T1000 (cell line): ENCODE measurements around the gene ZNF385C.
A peak's percentile ranks its signal among the peaks of the same experiment; 100 is the strongest.
"Not testable (repeated sequence)": the region's sequence is repeated elsewhere in the genome, so short reads cannot be mapped to it uniquely, and the experiment has no call there.

Source experiments
- DNase-seq: peaks from one replicate; lab custom pipeline; 2025; ENCODE audit warnings: mixed read lengths; lab: John Stamatoyannopoulos, UW

Gene ZNF385C, protein sequence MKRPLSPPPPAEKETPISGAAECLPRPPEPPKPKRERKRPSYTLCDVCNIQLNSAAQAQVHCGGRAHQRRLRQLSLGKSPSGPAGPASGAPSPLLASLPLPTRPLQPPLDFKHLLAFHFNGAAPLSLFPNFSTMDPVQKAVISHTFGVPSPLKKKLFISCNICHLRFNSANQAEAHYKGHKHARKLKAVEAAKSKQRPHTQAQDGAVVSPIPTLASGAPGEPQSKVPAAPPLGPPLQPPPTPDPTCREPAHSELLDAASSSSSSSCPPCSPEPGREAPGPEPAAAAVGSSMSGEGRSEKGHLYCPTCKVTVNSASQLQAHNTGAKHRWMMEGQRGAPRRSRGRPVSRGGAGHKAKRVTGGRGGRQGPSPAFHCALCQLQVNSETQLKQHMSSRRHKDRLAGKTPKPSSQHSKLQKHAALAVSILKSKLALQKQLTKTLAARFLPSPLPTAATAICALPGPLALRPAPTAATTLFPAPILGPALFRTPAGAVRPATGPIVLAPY

DNA sequence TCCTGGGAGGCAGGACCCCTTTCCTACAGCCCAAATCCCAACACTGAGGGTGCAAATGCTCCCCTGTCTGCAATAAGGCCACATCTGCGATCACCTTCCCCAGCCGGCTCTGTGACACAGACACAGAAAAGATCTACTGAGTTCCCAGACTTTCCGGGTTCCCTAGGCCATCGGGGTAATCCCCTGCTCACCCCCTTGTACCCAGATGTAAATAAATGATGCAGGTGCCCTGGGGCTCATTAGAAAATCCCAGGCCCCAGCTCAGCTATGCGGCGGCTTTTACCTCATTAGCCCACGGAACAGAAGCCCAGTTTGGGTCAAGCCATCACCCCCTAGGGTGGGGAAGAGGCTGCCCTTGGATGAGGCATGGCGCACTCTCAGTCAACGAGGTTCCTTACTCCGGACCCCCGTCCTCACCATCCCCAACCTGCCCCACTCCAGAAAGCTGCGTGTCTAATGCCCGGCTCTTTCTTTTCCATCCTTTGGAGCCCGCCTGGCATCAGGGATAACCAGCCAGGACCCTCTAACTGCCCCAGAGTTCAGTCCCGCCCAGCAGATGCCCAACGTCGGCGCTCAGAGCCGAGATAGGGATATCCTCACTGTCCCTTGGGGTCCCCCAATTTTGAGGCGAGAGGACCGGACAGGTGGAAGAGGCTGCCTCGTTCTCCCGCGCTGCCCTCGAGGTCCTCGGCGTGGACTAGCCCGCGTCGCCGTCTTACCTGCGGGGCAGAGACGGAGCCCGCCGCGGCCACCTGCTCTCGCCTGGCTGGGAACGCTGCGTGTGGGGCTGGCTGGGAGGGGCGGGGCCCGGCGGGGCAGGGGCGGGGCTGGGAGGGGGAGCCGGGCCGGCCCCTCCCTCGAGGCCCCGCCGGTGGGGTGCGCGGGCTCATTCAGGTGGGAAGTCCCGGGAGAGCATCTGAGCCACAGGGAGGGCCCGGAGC lies at the start of gene ZNF385C:
Gene ZNF385C (minus strand): TSS at position 783 of the 941 bp plus-strand sequence. CDS start 35,417 bp downstream, outside the sequence.
- no peak for DNase-seq

DNA sequence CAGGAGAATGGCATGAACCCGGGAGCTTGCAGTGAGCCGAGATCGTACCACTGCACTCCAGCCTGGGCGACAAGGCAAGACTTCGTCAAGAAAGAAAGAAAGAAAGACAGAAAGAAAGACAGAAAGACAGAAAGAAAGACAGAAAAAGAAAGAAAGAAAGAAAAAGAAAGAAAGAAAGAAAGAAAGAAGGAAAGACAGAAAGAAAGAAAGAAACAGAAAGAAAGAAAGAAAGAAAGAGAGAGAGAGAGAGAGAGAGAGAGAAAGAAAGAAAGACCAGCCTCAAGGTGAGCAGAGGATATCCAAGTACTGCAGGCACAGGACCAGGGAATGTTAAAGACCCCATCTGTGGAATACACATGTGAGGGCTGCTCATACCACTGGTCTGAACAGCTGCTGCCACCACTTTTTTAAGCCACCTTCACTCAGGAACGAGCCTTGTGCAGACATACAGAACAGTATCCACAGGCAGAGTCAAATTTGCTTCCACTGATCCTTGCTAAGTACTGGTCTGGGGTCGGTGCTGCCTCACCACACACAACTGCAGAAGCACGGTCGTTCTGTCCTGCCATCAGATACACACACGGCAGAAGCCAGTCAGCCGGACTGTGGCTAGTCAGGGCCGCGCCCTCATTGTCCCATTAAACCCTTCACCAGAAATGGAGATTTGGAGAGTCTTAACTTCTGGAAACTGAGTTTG lies 48.8 kb upstream of the ZNF385C start:
- no peak for DNase-seq

DNA sequence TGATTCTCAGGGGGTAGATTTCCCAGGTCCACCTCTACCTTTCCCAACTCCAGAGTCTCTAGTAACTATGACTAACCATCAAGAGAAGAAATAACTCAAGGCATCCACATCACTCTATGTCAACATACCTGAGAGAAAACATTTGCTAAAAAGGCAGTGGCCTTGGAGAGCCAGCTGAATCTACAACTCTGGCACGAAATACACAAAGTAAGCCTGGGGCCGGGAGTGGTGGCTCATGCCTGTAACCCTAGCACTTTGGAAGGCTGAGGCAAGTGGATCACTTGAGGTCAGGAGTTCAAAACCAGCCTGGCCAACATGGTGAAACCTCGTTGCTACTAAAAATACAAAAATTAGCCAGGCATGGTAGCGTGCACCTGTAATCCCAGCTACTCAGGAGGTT lies 44.9 kb upstream of the ZNF385C start:
- DNase-seq, result not testable (repeated sequence)

DNA sequence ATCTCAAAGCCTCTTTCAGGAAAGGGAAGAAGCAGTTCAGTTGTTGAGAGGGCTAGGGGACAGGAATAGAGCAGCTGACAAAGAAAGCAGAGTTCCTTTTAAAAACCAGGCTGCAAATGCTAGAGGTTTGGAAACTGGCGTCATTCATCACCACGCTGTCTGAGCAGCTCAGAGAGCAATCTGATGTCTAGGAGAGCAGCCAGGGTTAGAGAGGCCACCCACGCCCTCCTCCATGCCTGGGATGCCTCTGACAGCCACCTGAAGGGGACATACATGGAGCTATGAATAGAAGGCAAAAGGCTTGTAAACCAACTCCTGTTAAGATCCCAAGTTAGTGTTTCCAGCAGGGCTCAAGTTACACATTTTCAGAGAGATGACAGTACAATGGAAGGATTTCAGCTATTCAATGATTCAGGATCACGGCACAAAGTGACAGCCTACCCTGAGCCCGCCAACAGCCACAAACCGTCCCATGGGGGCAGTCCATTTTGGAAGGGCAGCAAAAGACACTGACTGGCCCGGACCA lies 44.2 kb upstream of the ZNF385C start:
- DNase-seq, result peak; percentile 58

DNA sequence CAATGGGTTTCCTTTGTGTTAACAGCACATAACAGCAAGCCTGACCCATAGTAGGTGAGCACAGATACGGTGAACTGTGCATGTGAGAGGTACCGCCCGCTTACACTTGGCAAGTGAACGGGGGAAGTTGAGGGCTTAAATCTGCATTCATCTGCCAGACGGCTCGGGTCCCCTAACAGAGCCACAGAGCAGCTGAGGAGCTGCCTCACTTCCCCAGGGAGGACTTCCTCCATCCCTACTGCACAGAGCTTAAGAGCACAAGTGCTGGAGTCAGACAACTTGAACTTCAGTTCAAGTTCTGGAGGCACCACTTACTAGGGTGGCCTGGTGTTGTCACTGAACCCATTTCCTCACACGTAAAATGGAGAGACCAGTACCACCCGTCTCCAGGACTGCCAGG lies 43.1 kb upstream of the ZNF385C start:
- no peak for DNase-seq

DNA sequence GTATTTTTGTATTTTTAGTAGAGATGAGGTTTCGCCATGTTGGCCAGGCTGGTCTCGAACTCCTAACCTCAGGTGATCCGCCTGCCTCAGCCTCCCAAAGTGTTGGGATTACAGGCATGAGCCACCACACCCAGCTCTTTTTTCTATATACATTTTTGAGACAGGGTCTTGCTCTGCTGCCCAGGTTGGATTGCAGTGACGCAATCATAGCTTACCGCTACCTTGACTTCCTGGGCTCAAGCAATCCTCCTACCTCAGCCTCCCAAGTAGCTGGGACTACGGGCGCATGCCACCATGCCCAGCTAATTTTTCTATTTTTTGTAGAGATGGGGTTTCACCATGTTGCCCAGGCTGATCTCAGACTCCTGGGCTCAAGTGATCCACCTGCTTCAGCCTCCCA lies 42.4 kb upstream of the ZNF385C start:
- not testable (repeated sequence) for DNase-seq

DNA sequence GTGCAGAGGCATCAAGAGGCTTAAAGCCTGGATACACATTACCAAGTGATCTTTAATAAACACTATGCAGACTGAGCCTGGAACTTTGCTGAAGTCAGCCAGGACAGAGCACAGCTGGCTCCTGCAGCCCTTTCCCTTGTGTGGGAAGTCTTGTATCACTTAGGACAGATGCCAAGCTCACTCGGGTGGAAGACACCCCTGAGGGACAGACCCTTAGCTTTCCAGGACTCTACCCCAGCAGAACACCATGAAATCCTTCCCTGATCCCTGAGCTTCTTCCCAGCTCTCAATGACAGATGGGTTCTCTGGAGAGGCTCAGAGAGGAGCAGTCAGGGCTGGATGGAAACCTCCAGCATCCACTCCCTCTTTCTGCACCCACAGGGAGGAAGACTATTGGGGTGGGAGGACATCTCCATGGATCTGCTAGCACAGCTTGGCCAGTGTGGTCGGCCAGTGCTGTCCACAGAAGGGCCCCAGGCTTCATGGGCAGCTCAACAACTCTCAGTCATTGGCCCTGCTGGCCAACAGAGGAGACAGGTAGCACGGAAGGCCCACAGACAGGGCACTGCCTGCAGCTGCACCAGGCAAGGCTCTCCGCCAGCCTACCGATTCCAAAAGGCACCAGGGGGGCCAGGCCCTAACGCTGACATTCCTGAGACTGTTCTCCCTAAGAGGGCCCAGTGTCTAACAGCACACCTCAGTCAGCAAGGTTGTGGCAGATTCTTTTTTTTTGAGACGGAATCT lies 40.6 kb upstream of the ZNF385C start:
- no peak for DNase-seq

DNA sequence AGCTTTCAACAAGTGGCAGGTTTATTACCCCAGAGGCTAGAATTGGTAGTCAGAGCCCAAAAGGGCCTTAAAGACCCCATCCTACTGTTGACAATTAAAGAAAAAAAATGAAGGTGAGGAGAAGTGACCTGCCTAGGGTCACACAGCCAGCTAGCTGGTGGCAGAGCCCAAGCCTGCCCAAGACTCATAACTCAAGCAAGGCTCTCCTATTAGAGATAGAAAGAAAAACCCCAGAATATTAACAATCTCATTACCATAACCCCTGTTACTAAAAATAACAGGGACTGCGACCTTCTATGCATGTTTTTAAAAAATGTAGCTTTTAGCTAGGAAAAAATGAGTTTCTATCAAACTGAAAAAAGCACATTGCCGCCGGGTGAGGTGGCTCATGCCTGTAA lies 38.4 kb upstream of the ZNF385C start:
- DNase-seq, result no peak

DNA sequence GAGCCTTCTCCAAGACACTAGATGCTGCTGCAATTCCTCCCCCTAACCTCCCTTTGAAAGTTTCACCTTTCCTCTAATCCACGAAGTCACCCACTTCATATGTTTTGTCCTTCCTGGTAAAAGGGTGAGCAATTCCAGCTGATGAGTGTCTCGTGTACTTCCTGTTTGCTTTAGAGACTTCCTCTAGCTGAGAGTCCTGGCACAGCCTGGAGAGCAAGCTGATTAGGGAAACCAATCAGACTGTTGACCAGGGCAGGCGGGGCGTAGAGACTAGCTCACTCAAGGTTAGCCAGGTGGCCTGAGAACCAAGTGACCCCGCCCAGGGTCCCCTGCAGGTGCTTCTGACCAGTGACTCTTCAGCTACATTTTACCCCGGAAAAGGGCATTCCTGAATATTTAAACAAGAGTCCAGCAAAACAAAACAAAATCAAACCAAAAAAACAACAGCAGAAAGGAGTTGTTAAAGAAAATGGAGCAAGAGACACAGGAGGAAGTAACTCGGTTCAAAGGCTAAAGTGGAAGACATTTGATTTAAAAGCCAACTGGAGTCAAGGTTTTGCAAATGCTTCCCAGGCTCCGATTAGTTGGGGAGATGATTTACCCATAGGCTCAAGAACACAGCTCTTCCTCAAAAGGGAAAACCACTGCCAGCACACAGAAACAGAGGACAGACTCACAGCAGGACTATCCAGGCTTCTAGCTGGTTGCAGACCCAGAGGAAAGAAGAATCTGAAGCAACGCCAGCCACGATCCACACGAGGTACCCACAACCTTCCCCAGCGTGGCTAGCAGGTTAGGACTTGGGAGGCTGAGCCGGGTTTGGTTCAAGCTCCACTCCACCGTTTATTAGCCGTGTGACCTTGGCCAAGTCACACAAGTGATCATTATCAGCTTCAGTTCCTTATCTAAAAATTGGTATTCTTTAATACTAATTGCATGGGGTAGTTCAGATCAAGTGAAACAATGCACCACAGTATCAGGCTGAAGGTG lies 37.7 kb upstream of the ZNF385C start:
- no peak for DNase-seq

DNA sequence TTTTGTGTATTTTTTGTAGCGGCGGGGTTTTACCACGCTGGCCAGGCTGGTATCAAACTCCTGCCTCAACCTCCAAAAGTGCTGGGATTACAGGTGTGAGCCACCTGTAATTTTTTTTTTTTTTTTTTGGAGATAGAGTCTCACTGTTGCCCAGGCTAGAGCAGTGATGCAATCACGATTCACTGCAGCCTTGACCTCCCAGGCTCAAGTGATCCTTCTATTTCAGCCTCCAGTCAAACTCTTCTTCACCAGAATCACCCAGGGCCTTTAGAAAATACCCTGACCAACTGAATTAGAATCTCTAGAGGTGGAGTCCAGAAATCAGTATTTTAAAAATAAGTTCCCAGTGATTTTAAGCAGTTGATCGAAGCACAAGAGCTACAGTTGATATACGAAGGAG lies 36.9 kb upstream of the ZNF385C start:
- no peak for DNase-seq

DNA sequence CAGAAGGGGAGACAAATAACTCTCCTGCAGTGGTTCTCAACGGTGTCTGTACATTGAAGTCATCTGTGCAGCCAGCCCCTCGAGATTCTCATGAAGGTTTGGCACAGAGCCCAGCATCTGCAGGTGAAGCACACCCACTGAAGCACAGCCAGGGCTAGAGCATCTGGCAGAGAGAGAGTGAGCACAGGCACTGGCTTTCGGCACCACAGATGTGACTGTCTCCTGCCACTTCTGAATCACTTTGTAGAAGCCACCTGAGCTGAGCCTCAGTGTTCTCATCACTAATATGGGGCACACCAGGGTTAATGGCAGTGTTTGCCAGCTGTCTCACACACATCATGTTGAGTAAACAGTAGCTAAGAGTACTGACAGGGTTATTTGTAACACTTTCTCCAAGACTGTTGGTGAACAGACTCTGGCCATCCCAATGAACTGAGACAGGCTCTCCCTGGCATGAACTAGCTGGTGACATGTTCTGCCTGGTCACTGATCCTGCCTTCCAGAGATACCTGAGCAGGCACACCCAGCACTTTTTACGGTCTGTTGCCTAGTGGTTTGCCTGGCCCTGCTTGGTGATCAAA lies 35.3 kb upstream of the ZNF385C start:
- DNase-seq, result no peak

DNA sequence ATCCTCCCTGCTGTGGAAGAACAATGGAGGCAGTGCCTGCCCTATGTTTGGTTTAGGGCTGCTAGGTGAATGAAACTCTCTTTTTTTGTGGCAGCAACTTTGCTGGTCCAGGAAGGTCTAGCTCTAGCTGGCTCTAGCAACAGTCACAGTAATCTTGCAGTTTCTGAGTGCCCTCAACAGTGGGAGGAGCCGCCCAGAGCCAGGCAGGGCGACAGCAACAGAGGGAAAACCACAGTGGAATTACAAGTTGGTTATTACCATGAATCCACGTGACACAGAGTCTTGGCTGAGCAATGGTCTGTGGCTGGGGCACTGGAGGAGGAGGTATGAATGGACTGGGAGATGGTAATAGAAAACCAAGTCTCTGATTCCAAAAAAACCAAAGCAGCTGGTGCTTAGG lies 34.7 kb upstream of the ZNF385C start:
- DNase-seq, result no peak

DNA sequence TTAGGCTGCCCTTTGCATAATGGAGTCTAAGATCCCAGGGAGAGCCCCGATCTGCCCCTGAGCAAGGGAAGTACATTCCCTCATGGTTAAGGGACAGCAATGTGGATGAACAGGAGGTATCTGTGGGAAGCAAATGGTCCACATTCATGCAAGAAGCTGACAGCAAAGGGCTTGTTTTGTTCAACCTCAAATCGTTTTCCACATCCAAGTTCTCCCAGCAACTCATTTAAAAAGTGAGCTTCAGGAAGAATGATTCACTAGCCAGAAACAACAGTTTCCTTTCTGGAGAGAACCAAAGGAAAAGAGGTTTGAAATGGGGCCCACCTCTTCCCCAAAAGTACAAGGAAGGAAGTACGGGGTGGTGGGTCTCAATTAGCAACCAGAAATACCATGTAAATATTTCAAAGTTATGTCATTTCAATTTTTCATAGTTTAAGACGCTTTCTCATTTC lies 33.7 kb upstream of the ZNF385C start:
- DNase-seq, result no peak

DNA sequence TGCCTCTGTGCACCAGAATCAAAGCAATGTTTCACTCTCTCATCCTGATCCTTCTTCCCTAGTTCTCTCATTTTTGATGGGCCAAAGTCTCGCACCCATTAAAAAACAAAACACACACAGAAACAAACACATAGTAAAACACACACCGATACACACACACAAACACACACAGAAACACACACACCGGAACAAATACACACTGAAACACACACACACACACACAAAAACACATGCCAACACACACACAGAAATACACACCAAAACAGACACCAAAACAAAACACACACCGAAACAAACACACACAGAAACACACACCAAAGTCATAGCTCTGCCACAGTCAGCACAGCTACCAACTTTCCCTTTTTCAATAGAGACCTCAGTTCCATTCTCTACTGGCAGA lies 33.0 kb upstream of the ZNF385C start:
- no peak for DNase-seq

DNA sequence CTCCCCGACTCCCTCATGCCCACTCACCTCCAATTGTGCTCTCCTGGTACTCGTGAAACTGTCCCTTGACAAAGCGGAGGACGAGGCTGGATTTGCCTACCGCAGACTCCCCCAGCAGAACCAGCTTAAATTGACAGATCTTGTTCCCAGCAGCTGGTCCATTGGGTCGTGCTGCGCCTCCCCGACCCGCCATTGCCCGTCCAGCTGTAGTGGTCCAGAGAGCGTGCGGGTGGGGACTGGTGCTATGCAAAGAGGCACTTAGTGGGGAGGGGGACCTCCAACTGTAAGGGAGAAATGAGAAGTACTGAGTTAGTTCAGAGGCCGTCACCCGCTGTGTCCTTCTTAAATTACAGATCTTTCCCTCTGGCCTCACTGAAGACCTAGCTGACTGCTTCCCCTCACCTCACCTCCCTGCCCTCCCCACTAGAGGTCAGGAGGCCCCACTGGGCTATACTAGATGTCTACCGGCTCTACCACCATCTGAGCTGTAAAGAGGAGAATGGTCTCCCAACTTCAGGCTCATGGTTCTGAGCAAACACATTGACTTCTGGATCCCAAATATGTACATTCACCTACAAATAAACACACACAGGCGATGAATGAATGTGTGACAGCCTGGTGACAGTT lies 32.1 kb upstream of the ZNF385C start:
- no peak for DNase-seq

DNA sequence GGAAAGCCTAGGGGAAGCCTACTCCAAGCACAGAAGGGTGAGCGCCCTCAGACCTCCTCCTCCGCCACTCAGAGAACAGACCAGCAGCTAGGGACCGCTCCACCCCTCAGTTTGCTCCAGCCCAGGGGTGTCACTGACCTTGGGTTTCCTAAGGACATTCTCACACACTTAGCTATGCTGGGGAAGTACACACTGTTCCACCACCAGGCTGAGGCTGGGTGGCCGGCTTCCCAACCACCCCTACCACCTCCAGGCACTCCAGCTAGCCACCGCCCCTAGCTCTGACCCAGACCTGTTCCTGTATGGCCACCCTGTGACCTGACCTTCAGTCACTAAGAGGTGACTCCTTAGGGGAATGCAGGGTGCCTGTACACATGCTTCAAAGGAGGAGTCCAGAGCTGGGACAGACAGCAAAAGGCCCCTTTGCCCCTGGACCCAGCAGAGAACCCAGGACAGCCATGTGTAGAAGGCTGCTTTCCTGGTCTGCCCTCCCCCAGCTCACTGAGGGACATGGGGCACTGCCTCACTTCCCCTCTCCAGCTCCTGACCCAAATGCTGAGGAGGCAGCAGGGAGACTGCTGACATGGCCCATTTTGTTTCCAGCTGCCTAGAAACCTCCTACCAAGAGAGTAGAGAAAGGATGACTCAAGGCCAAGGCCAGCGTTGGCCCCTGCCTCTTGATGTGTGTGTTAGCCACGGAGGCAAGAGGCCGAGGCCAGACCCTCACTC lies 31.0 kb upstream of the ZNF385C start:
- DNase-seq, result no peak

DNA sequence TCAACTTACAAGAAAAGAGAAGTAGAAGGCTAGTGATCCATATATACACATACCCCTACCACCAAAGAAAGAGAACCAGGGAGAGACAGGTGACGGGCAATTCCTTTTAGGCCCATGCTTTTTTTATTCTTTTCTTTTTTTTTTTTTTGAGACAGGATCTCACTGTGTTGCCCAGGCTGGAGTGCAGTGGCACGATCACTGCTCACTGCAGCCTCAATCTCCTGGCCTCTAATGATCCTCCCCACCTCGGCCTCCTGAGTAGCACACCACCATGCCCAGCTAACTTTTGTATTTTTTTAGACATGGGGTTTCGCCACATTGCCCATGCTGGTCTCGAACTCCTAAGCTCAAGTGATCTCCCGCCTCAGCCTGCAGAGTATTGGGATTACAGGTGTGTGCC lies 29.1 kb upstream of the ZNF385C start:
- DNase-seq, result no peak

DNA sequence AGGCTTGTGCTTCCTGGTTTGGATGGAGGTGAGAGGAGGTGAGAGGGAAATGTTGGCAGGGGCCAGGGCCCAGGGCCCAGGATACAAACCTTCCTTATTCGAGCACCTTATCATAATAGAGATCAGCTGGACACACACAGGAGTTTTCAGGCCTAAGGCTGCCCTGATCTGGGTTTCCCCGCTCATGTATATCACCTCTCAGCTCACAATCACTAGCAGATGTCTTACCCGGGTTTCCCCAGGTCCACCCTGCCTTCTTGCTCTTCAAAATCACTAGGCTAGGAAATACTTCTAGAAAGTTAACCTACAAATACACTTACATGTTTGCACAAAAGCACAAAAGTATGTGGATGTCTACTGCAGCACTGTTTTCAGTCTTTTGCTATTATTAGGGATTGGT lies 28.6 kb upstream of the ZNF385C start:
- DNase-seq, result no peak
